Muscle layer of duodenum (tissue), 2 donors: ENCODE measurements around the gene AFG3L2.
"Not testable (repeated sequence)": the region's sequence is repeated elsewhere in the genome, so short reads cannot be mapped to it uniquely, and the experiment has no call there.

ENCODE experiments used
- H3K27ac ChIP-seq: one replicate; pipeline ENCODE4 v1.7.0; 2013; ENCODE audit warnings: mild to moderate bottlenecking, low read length
- H3K27me3 ChIP-seq: one replicate; pipeline ENCODE4 v1.7.0; 2013; ENCODE audit warnings: low read depth, mild to moderate bottlenecking, control low read depth, low read length
- H3K36me3 ChIP-seq, 2 donors: one replicate each; pipeline ENCODE4 v1.7.0; 2013; ENCODE audit warnings: low read length in 2 of 2, control low read depth in 1 of 2, mild to moderate bottlenecking in 1 of 2; ENCODE audit not compliant: insufficient read depth in 2 of 2, control insufficient read depth in 1 of 2
- H3K4me1 ChIP-seq, 2 donors: one replicate each; pipeline ENCODE4 v1.7.0; 2013; ENCODE audit warnings: low read length in 2 of 2, mild to moderate bottlenecking in 2 of 2, control low read depth in 1 of 2, moderate library complexity in 1 of 2; ENCODE audit not compliant: insufficient read depth in 2 of 2, control insufficient read depth in 1 of 2
- H3K4me3 ChIP-seq, 2 donors: one replicate each; pipeline ENCODE4 v1.7.0; 2013; ENCODE audit warnings: low read length in 2 of 2, low read depth in 1 of 2, mild to moderate bottlenecking in 1 of 2
- H3K9me3 ChIP-seq, 2 donors: one replicate each; pipeline ENCODE4 v1.7.0; 2013; ENCODE audit warnings: low read length in 2 of 2, control low read depth in 1 of 2, mild to moderate bottlenecking in 1 of 2; ENCODE audit not compliant: control insufficient read depth in 1 of 2
- donor health status: healthy.

AFG3L2 gene

DNA sequence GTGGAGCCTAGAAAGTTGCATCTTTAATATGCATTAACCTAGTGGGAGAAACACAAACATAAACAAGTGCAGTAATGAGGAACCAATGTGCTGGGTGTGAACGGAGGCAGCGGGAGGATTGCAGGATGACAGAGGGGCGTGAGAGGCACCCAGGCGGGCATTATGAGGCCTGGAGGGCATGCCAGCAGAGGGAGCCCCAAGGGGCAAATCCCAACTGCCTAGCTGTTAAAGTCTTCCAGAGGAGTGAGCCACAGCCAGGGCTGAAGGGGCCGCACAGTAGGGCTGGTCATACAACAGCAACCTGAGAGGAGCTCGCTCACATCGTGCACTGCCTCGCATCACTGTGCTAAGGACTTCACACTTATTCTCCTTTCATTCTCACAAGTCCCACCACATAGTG is 17.4 kb upstream of the AFG3L2 start:
- Histone ChIP-seq H3K27ac (no peak overlapping the region), H3K27me3 (no peaks in the 10 kb centered on the region), H3K36me3 (no peaks in the 10 kb centered on the region), H3K9me3 (no peaks in the 10 kb centered on the region), H3K4me3 (no peak overlapping the region), H3K4me1 (no peaks in the 10 kb centered on the region)

DNA sequence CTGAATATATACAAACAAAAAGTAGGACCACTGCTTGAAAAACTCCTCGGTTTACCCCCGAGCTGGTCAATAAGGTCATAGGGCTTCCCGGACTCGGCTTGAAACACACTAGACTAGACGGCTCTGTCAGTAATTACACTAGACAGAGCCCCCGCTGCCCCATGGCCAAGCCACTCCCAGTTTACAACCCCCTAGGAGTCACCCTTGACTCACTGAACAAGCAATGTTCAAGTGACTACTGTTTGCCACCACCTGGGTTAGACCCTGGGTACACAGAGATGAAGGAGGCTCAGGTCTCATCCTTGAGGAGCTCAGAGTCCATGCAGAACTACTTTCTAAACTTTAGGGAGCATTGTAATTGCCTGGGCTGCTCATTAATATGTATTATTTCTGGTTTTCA is 17.0 kb upstream of the AFG3L2 start:
- no peak overlapping the region for H3K4me3 ChIP-seq
- H3K4me1 ChIP-seq, result no peaks in the 10 kb centered on the region
- H3K36me3 ChIP-seq, result no peaks in the 10 kb centered on the region
- H3K27me3 ChIP-seq, result no peaks in the 10 kb centered on the region
- H3K9me3 ChIP-seq, result no peaks in the 10 kb centered on the region
- H3K27ac ChIP-seq, result no peak overlapping the region

GRCh38 chr18:12393510-12393909 is 16.5 kb upstream of the AFG3L2 start:
- Histone ChIP-seq H3K27ac (no peak overlapping the region), H3K4me3 (no peak overlapping the region), H3K9me3 (no peaks in the 10 kb centered on the region), H3K4me1 (no peaks in the 10 kb centered on the region), H3K36me3 (no peaks in the 10 kb centered on the region), H3K27me3 (no peaks in the 10 kb centered on the region)

DNA sequence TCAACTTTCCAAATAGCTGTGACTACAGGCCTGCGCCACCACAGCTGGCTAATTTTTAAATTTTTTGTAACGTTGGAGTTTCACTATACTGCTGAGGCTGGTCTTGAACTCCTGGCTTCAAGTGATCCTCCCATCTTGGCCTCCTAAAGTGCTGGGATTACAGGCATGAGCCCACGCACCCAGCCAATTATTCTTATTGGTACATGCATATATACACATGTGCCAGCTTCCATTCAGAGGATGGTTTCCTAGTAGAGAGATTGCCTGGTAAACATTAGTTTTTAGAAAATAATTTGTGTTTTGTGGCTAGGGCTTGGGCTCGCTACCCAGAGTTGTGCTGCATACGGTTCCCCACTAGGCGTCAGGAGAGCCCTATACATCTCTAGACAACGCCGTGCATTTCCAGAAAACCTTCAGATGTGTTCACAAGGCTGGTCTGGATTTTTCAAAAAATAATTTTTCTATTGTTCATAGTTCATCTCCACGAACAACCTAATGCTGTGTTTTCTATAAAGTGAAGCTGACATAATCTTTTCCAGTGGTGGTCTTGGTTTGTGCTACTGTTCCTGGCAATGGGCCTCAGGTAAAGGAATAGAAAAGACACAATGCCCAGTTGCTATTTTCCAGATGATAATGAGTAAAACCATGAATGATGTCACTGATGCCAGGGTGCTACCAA is 14.6 kb upstream of the AFG3L2 start:
- Histone ChIP-seq H3K27me3 (no peaks in the 10 kb centered on the region), H3K36me3 (no peaks in the 10 kb centered on the region), H3K4me1 (no peaks in the 10 kb centered on the region), H3K9me3 (no peaks in the 10 kb centered on the region), H3K4me3 (no peak overlapping the region), H3K27ac (no peak overlapping the region)

DNA sequence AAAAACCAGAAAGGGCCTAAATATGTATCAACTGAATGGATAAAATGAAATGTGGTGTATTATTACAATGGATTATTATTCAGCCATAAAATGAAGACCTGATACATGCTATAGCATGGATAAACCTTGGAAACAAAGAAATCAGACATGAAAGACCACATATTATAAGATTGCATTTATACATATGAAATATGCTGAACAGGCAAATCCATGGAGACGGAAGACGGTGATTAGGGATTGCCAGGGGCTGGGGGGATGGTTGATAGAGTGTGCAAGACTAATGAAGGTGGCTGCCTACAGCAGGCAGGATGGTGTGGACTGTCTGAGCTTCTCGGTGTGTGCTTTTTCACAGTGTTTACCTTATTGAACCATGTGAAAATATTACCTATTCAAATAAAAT is 11.4 kb upstream of the AFG3L2 start:
- Histone ChIP-seq H3K4me3 (no peak overlapping the region), H3K27ac (no peak overlapping the region), H3K4me1 (no peaks in the 10 kb centered on the region), H3K27me3 (no peaks in the 10 kb centered on the region), H3K36me3 (no peaks in the 10 kb centered on the region), H3K9me3 (no peaks in the 10 kb centered on the region)

- Histone ChIP-seq H3K36me3 (no peaks in the 10 kb centered on the region), H3K27me3 (no peaks in the 10 kb centered on the region), H3K4me1 (no peaks in the 10 kb centered on the region), H3K27ac (no peak overlapping the region), H3K9me3 (no peaks in the 10 kb centered on the region), H3K4me3 (no peak overlapping the region)
Measured at GRCh38 chr18:12384261-12384660, 7.2 kb upstream of the AFG3L2 start.

DNA sequence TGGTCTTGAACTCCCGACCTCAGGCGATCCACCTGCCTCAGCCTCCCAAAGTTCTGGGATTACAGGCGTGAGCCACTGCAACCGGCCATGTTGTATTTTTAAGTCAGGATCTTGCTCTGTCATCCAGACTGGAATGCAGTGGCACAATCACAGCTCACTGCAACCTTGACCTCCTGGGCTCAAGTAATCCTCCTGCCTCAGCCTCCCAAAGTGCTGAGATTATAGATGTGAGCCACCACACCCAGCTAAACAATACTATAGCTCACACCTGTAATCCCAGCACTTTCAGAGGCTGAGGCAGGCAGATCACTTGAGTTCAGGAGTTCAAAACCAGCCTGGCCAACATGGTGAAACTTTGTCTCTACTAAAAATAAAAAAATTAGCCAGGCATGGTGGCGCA is 6.7 kb upstream of the AFG3L2 start:
- not testable (repeated sequence) for H3K4me3 ChIP-seq, H3K36me3 ChIP-seq, H3K4me1 ChIP-seq, H3K27ac ChIP-seq, H3K9me3 ChIP-seq, H3K27me3 ChIP-seq

GRCh38 chr18:12382221-12382814 is 5.3 kb upstream of the AFG3L2 start:
- H3K4me3 ChIP-seq, H3K27me3 ChIP-seq, H3K27ac ChIP-seq, H3K9me3 ChIP-seq, H3K36me3 ChIP-seq, H3K4me1 ChIP-seq: not testable (repeated sequence)

DNA sequence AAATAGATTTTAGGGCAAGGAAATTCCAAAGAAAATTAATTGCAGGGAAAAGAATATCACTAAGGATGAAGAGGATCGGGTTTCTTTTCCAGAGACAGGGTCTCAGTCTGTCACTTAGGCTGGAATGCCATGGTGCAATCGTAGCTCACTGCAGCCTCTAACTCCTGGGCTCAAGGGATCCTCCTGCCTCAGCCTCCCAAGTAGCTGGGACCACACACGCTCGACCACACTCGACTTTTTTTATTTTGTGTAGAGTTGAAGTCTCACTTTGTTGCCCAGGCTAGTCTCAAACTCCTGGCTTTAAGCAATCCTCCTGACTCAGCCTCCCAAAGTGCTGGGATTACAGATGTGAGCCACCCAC is 1.2 kb upstream of the AFG3L2 start:
- H3K36me3 ChIP-seq, H3K9me3 ChIP-seq, H3K27ac ChIP-seq, H3K27me3 ChIP-seq: not testable (repeated sequence)
- Histone ChIP-seq H3K4me1 (peaks cover 10 to 30% of the 10 kb centered on the region in 2 donors), H3K4me3 (peak overlapping the region; percentile 84 to 88)

DNA sequence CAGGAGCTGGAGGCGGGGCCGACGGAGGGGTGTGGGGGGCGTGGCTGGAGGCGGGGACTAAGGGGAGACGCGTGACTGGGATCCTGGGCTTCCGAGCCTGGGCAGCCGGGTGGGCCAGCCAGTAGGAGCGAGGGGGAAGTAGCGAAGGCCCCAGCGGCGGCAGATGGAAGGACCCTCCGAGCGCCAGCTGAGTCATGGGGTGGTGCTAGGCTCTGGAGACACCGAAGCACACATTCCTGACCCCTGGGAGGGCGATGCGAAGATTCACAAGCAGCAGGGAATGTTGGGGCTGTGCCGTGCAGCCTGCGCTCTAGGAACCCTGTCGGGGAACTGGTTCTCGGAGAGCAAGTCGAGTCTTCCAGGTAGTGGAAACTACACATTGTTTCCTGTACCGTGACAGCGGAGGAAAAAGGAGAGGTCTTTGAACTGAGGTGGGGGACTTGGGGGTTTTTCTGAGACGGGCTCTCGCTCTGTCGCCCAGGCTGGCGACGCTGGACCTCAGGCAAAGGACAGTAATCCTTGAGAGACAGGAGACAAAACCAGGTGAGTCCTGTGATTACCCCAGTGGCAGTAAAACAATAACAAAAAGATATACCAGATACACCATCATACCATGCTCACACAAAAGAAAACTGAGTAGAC is 650 bp upstream of the AFG3L2 start:
- Histone ChIP-seq H3K4me3 (peak overlapping the region; percentile 84 to 88), H3K9me3 (no peaks in the 10 kb centered on the region), H3K27ac (peak overlapping the region; percentile 80), H3K27me3 (no peaks in the 10 kb centered on the region), H3K4me1 (peaks cover 10 to 33% of the 10 kb centered on the region in 2 donors), H3K36me3 (peaks cover 0 to 4% of the 10 kb centered on the region in 2 donors)

DNA sequence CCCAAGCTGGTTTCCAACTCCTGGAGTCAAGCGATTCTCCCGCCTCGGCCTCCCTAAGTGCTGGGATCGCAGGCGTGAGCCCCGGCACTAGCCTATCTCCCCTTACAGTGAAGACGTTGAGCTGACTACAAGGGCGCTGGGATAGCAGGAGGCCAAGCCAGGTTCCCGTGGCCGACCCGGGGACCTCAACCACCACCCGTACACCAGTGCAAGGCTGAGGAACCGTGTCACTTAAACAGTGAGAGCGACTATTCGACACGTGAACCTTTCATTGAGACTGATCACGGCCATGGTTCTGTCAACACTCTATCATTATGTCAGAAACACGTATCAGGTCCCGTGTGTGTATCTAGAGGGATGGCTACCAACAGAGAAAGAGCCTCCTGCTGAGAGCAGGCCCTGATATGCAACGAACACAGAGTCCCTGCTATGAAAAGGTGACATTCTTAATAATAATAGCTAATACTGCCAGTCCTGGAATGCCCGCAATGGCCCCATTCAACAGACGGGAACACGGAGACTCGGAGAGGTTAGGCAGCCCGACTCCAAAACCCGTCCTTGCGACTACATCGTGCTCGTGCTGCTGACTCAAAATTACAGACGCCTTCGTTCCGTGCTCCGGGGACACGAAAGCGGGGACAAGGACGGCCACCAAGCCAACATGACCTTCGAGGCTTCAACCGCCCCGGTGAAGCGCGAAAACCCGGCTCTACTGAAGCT is 833 bp downstream of the AFG3L2 start:
- Histone ChIP-seq H3K36me3 (peaks cover 0 to 4% of the 10 kb centered on the region in 2 donors), H3K4me1 (peaks cover 10 to 33% of the 10 kb centered on the region in 2 donors), H3K27ac (peak overlapping the region; percentile 97), H3K4me3 (peak overlapping the region; percentile 84 to 91), H3K27me3 (no peaks in the 10 kb centered on the region), H3K9me3 (no peaks in the 10 kb centered on the region)
